Islet precursor cell (in vitro differentiated cells): ENCODE data around the gene BIRC6.

Experiments
- DNase-seq: peaks from one replicate; pipeline ENCODE4 v3.0.0-alpha.2; 2018

BIRC6 gene

DNA sequence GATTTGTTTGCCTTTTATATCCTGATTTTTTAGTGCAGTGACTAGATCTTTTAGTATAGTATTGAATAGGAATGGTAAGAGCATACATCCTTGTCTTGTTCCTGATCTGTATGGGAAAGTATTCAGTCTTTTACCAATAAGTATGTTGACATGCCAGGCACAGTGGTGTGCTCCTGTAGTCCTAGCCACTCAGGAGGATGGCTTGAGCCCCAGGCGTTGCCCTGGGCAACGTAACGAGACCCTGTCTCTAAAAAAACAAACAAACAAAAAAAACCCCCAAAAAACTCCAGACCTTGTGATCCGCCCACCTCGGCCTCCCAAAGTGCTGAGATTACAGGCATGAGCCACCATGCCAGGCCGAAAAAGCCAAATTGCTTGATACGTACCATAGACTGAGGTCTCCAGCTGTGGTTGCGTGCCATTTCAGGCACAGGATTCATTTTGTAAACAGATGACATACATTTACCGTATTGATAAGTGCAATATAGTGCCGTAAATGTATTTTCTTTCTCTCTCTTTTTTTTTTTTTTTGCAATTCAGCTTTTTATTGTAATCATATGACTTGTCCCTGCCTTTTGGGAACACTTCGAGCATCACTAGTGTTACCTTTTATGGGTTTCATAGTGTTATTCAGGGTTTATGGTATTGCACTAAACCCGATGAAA, 18.5 kb downstream of the BIRC6 start:
- no peak for DNase-seq

DNA sequence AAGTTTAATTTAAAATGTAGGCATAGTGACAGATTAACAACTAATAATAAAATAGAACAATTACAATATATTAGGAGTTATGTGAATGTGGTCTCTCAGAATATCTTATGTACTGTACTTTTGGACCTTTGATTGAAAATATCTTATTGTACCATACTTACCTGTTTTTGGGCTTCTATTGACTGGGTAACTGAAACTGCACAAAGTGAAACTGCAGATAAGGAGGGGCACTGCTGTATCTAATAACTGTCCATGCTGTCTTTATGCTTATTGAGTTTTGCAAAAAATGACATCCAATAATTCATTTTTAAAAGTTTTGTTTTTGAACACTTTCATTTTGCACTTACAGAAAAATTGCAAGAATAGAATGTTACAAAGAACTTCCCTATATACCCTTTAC, 19.9 kb downstream of the BIRC6 start:
- no peak for DNase-seq

DNA sequence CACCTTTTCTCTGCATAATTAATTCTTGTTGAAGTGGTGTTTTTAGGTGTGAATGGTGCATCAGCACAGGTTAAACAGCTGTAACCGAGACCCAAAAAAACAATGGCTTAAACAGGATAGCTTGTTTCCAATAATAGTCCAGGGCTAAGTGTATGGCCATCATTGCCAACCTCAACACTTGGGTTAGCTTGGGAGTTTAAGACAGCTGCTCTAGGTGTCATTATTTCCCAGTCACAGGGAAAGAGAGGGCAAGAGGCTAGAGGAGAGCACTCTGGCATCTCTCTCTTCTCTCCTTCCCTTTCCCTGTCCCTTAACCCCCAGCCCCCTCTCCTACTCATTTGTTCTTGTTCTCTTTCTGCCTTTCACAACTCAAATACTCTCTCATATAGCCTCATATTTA, 21.1 kb downstream of the BIRC6 start:
- no peak for DNase-seq

DNA sequence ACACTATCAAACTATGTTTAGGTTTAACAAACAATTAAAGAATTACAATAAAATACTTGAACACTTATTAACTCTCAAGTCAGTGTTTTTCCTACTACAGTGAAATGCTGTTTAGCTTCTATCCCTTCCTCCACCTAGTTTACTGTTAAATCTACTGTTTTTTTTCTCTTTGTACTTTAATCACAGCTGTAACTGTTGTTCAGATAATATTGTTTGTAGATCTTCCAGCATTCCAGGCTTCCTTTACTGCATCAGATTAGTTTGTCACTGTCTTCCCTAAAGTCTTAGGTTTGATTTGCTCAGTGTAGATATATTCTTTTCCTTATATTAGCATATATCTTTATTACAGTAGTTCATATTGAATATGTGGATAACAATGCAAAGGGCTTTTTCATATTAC, 22.5 kb downstream of the BIRC6 start:
- no peak for DNase-seq

- DNase-seq = no peak
These were observed 27.0 kb downstream of the BIRC6 start for GRCh38 chr2:32383858-32384257.

- DNase-seq = no peak
These were observed 27.7 kb downstream of the BIRC6 start for GRCh38 chr2:32384529-32384928.

DNA sequence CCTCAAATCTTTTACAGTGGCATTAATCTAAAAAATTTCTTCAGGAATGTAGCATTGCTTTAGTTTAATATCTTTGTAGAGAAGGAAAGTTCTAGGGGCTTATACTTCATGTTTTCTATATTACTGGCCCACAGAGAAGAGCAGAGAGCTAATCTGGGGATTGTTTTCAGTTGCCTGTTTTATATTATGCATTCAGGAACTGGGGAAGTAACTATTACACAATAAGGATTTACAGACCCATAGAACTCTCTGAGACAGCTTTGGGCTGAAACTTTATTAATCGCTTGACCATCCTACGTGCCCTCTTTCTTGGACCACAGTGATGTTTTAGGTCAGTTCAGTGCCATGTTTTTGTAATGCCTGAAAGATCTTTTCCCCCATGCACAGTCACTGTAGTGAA, 29.9 kb downstream of the BIRC6 start:
- DNase-seq = no peak

DNA sequence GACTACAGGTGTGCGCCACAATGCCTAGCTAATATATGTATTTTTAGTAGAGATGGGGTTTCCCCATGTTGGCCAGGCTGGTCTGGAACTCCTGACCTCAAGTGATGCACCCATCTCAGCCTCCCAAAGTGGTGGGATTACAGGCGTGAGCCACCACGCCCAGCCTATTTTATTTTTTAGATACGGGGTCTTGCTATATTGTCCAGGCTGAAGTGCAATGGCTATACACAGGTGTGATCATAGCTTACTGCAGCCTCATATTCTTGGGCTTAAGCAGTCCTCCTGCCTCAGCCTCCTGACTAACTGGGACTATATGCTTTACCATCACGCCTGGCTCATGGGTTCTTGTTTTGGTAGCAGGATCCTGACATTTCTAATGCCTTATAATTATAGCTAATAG, 42.4 kb downstream of the BIRC6 start:
- no peak for DNase-seq

- DNase-seq = no peak
These were observed 45.3 kb downstream of the BIRC6 start for GRCh38 chr2:32402091-32402490.

GRCh38 chr2:32403782-32404181, 47.0 kb downstream of the BIRC6 start:
- no peak for DNase-seq

DNA sequence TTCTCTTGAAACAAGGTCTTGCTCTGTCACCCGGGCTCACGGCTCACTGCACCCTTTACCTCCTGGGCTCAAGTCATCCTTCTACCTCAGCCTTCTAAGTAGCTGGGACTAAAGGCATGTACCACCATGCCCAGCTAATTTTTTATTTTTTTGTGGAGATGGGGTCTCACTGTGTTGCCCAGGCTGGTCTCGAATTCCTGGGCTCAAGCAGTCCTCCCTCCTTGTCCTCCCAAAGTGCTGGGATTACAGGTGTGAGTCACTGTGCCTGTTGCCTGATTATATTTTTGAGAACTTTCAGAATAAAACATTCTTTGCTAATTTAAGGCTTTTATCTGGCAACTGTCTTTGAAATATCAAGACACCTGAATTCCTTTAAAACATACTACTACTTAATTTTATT, 47.9 kb downstream of the BIRC6 start:
- no peak for DNase-seq

GRCh38 chr2:32416519-32416918, 59.7 kb downstream of the BIRC6 start:
- DNase-seq = no peak

GRCh38 chr2:32417659-32418058, 60.8 kb downstream of the BIRC6 start:
- DNase-seq = no peak

GRCh38 chr2:32418778-32419177, 62.0 kb downstream of the BIRC6 start:
- DNase-seq = no peak

DNA sequence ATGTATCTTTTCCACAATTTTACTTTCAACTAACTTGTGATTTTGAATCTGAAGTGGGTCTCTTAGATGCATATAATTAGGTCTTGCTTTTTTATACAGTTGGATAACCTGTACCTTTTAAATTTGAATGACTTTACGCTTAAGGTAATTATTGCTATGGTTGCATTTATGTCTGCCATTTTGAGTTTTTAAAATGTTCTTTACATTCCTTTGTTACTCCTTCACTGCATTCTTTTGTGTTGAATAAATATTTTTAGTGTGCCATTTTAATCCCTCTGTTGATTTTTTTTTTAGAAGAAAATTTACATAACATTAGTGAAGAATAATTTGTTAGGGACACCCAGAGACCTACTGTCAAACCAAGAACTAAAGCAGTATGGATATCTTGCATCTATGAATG, 65.3 kb downstream of the BIRC6 start:
- DNase-seq = no peak

DNA sequence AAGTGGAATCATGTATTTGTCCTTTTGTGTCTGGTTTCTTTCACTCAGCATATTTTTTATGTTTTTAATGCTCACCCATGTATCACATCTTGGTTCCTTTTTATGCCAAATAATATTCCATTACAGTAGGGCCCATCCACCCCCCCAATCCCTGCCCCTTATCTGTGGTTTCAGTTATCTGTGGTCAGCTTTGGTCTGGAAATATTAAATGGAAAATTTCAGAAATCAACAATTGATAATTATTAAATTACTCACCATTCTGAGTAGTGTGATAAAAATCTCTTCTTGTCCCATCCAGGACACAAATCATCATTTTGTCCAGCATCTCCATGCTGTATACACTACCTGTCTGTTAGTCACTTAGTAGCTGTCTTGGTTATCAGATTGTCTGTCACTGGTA, 66.7 kb downstream of the BIRC6 start:
- DNase-seq = no peak

GRCh38 chr2:32424739-32425138, 67.9 kb downstream of the BIRC6 start:
- no peak for DNase-seq

DNA sequence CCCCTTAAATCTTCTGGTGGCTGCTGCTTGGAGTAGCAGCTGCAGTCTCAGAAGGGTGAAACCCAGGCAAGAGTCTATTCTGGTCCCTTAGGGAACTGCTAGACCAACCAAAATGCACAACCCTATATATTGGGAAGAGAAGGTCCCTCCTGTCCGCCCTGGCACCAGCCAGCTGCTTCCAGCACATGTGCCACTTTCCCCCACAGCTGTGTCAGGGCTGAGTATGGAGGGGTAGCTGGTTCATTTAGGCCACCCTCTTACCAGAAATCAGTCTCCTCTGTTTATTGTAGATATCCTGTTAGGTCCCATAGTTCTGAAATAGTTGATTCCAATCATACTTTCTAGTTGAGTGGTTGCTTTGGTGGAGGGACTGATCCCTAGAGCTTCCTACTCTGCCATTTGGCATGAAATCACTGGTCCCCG, 68.9 kb downstream of the BIRC6 start:
- no peak for DNase-seq

GRCh38 chr2:32427672-32428610, 71.1 kb downstream of the BIRC6 start:
- DNase-seq = no peak

GRCh38 chr2:32430804-32431203, 74.0 kb downstream of the BIRC6 start:
- DNase-seq = no peak

DNA sequence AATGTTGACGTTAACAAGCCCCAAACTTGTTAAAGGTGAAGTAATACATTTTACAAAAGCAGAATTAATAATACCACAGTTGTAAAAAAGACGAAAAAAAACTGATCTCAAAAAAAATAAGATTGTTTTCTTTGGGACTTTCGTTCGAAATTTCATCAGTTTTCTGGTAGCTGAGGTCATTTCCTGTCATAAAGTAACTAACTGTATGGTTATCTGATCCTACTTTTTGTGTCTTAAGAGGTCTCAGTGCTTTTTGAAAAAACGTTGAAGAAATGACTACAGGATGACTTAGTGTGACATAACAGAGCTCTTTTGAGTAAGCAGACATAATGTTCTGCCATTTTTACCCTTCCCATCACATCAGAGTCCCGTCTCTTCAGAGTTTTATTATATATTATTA, 79.3 kb downstream of the BIRC6 start:
- DNase-seq = no peak

GRCh38 chr2:32442020-32442467, 85.2 kb downstream of the BIRC6 start:
- no peak for DNase-seq

DNA sequence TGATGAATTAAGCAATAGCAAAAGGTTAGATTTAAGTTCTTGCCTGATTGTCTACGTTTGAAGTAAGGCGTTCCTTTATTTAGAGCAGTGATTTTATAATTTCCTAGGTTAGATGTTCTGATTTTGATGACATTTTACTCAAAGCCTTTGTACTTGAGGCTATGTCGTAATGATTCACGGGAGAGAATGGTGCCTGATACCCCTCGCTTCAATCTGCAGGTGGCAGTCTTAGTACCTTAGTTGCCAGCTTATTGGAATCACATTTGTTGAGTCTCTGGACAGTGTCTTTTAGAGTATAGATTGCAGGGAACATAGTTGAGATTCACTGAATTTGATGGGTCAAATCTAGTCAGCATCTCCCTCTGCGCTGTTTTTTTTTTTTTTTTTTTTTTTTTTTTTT, 89.5 kb downstream of the BIRC6 start:
- DNase-seq = no peak

DNA sequence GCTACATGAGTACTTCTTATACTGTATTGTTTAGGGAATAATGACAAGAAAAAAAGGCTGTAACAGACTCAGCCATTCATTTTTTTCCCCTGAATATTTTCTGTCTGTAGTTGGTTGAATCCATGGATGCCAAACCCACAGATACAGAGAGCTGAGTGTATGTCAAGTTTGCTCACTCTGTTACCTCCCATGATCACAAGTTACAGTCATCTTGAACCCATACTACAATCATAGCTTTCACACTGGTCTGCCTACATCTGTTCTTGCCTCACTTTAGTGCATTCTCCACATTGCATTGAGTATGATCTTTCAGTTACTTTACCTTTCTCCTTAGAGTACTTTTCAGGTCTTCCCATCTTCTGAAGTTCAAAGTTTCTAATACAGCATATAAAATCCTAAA, 94.0 kb downstream of the BIRC6 start:
- no peak for DNase-seq
